Keratinocyte (primary cell): ENCODE data around the gene OXSR1.

ENCODE experiments used
- CTCF ChIP-seq, 3 experiments: IDR thresholded peaks in 1 of 3; conservative IDR thresholded peaks in 1 of 3; optimal IDR thresholded peaks in 1 of 3; 2 replicates in 2 of 3; 3 replicates in 1 of 3; pipeline versions ENCODE3 to v1.5.1; 2011; ENCODE audit warnings: low read length in 3 of 3, mild to moderate bottlenecking in 3 of 3, moderate library complexity in 2 of 3, control low read depth in 1 of 3, inconsistent platforms in 1 of 3; ENCODE audit not compliant: insufficient read depth in 2 of 3; ENCODE audit errors: extremely low read depth in 1 of 3
- EZH2 ChIP-seq: IDR thresholded peaks from one replicate; pipeline ENCODE4 v1.6.1; 2012; ENCODE audit warnings: inconsistent platforms, mild to moderate bottlenecking, low read length, moderate library complexity

DNA sequence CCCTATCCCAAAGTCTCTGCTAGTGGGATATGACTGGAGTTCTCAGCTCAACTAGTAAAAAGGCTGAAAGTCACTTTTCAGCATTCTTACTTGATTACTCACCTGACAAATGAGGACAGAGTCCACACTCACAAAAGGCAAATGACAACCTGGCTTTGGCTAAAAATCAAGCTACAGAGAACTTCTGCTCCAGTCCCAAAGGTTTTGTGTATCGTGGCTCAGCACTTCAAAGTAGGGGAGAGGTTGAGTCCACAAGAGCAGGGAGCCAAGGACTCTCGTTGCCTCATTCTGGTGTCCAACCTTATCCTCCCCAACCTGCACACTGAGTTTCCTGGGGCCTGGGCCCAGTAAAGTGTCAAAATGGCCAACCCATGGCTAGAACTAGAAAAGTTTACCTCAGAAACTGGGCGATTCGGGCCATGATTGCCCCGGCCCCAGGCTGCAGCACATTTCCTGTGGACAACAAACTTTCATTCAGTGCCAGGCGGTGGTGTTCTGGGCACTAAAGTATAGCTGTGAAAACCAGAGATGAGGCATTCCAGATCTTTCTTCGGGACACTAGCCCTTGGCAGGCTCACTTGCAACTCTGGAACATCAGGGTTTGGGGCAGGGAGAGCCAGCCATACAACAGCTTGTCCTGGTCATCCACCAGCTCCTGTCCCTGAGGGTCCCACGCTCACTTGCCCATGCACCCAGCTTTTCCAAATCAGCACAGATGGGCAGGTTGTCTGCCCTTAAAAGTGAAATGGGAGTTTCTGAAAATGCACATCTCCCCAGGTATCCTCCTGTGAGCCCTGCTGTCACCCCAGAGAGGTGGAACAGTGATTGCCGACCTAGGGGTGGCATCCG lies 31.6 kb upstream of the OXSR1 start:
- no peak for TF ChIP-seq CTCF (optimal IDR thresholded peaks at IDR 0.05 in 1 of 3, IDR thresholded peaks at IDR 0.05 in 1 of 3, conservative IDR thresholded peaks at IDR 0.05 in 1 of 3; ENCODE audit: extremely low read depth in 1 of 3, insufficient read depth in 2 of 3, low read length in 3 of 3)
- TF ChIP-seq EZH2, result no peak
